Panc1 (cell line): Measurements from ENCODE around the gene BTN2A1.

Source experiments
- TCF7L2 ChIP-seq: IDR thresholded peaks from 2 replicates; pipeline ENCODE4 v1.6.1; 2011; ENCODE audit warnings: mild to moderate bottlenecking, low read depth, low read length, inconsistent platforms
- TF ChIP-seq, protein P1 (sequence below): fragments of 450-650 bp; IDR thresholded peaks from 2 replicates; pipeline ENCODE4 v1.5.1; 2017; ENCODE audit warnings: mild to moderate bottlenecking

DNA sequence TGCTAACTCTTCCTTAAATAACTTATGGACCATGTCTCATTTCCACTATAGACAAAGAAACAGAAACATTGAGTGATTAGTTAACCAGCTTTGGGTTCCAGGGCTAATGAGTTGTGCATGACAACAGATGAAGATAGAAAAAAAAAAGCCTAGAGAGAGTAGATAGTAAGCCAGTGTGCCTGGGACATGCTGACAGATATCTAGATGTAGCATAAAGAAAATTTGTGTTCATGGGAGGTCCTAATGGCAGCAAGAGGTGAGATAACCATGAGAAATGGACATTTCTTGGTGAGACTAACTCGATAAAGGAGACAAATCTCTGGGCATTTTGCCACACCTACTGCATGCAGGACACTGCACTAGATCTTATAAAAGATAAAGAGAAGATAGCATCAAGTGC, 20.2 kb upstream of the BTN2A1 start:
- TF ChIP-seq, protein P1, sequence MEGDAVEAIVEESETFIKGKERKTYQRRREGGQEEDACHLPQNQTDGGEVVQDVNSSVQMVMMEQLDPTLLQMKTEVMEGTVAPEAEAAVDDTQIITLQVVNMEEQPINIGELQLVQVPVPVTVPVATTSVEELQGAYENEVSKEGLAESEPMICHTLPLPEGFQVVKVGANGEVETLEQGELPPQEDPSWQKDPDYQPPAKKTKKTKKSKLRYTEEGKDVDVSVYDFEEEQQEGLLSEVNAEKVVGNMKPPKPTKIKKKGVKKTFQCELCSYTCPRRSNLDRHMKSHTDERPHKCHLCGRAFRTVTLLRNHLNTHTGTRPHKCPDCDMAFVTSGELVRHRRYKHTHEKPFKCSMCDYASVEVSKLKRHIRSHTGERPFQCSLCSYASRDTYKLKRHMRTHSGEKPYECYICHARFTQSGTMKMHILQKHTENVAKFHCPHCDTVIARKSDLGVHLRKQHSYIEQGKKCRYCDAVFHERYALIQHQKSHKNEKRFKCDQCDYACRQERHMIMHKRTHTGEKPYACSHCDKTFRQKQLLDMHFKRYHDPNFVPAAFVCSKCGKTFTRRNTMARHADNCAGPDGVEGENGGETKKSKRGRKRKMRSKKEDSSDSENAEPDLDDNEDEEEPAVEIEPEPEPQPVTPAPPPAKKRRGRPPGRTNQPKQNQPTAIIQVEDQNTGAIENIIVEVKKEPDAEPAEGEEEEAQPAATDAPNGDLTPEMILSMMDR, result no peak
- TF ChIP-seq TCF7L2, result no peak
